ENCODE data around the gene ZNF75A.

ZNF75A gene

DNA sequence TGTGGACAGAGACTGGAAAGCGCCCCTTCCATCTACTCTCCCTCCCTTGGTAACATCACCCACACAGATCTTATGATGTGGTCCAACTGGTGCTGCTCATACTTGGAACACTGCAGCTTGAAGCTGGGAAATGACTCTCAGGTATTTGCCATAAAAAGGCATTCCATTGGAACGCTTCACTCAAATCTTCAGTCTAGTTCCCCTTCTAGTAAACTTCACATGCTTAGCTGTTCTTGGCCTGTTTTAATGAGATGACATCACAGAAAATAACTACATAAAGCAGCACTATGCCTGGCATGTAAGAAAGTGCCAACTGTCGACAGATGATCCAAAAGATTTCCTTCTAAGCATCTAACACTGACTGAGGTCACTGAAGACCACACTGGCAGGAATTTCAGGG, 12.7 kb upstream of the ZNF75A start:
- H3K79me2 ChIP-seq (ENCODE audit: control insufficient read depth, low read length) = peaks cover 61% of the 10 kb centered on the region
- H3K4me1 ChIP-seq (ENCODE audit: control insufficient read depth, low read length) = no peaks in the 10 kb centered on the region
- H3K4me2 ChIP-seq (ENCODE audit: low read length) = no peak overlapping the region
- no peak overlapping the region for H3K4me3 ChIP-seq (ENCODE audit: low read length)
- no peaks in the 10 kb centered on the region for H3K9me2 ChIP-seq (replicated peaks; ENCODE audit: control insufficient read depth, low read length)
- H4K20me1 ChIP-seq (ENCODE audit: control insufficient read depth, insufficient read depth, low read depth, low read length) = no peaks in the 10 kb centered on the region
- H3K27ac ChIP-seq (ENCODE audit: low read depth, low read length) = no peak overlapping the region
- no peaks in the 10 kb centered on the region for H3K27me3 ChIP-seq (ENCODE audit: control insufficient read depth, low read length)
- no peaks in the 10 kb centered on the region for H3F3A ChIP-seq (ENCODE audit: control insufficient read depth, insufficient read depth)
- H3K36me3 ChIP-seq (ENCODE audit: control insufficient read depth, low read length) = peaks cover 78% of the 10 kb centered on the region
- TF ChIP-seq EZH2phosphoT487 (IDR thresholded peaks at IDR 0.05; ENCODE audit: borderline replicate concordance, low read length) (no peak), CTCF (IDR thresholded peaks at IDR 0.05; ENCODE audit: low read depth, low read length, poor library complexity, severe bottlenecking) (no peak)
- peaks cover 66% of the 10 kb centered on the region for H3K9me3 ChIP-seq (ENCODE audit: control insufficient read depth, insufficient read depth, low read length)

DNA sequence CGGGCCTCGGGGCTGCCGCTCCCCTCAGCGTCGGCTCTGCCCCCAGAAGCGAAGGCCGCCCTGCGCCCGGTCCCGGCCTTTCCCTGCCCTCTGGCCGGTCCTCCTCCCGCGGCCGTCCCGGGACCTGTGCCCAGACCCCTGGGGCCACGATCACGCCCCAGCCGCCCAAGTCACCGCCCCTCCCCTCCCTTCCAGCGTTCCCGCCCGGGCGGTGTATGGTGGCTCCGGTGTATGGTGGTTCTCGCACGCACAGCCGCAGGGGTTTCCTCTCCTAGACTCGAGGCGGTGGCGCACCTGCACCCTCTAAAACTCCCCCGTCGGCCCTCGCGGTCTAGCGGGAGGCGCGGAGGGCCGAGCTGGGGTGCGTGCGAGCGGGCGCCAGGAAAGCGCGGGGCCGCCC, 10.1 kb upstream of the ZNF75A start:
- no peak overlapping the region for H3K27ac ChIP-seq (ENCODE audit: low read depth, low read length)
- H4K20me1 ChIP-seq (ENCODE audit: control insufficient read depth, insufficient read depth, low read depth, low read length) = no peaks in the 10 kb centered on the region
- H3K4me3 ChIP-seq (ENCODE audit: low read length) = no peak overlapping the region
- TF ChIP-seq CTCF (IDR thresholded peaks at IDR 0.05; ENCODE audit: low read depth, low read length, poor library complexity, severe bottlenecking) (no peak), EZH2phosphoT487 (IDR thresholded peaks at IDR 0.05; ENCODE audit: borderline replicate concordance, low read length) (no peak)
- peaks cover 52% of the 10 kb centered on the region for H3K9me3 ChIP-seq (ENCODE audit: control insufficient read depth, insufficient read depth, low read length)
- peaks cover 37% of the 10 kb centered on the region for H3K79me2 ChIP-seq (ENCODE audit: control insufficient read depth, low read length)
- no peak overlapping the region for H3K4me2 ChIP-seq (ENCODE audit: low read length)
- no peaks in the 10 kb centered on the region for H3K4me1 ChIP-seq (ENCODE audit: control insufficient read depth, low read length)
- no peaks in the 10 kb centered on the region for H3F3A ChIP-seq (ENCODE audit: control insufficient read depth, insufficient read depth)
- no peaks in the 10 kb centered on the region for H3K27me3 ChIP-seq (ENCODE audit: control insufficient read depth, low read length)
- no peaks in the 10 kb centered on the region for H3K9me2 ChIP-seq (replicated peaks; ENCODE audit: control insufficient read depth, low read length)
- H3K36me3 ChIP-seq (ENCODE audit: control insufficient read depth, low read length) = peaks cover 66% of the 10 kb centered on the region

DNA sequence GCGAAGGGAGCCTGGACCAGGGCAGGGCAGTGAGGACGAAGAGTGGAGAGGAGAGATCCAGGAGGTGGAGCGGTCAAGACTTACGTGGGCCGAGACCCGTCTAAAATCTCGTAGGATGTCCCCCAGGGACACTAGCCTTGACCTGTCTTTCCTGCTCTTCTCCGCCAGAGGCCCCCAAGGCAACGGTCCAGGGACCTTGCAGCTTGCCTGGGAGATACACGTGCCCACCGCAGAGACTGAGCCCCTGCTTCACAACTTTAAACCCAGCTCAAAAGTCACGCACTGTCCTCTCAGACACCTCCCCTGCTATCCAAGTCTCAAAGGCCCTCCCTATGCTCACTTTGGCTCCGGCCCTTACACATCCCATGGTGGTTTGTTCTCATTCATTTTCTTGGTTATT, 9.5 kb upstream of the ZNF75A start:
- Histone ChIP-seq H3K27ac (ENCODE audit: low read depth, low read length) (no peak overlapping the region), H3K9me2 (replicated peaks; ENCODE audit: control insufficient read depth, low read length) (no peaks in the 10 kb centered on the region), H3F3A (ENCODE audit: control insufficient read depth, insufficient read depth) (no peaks in the 10 kb centered on the region), H4K20me1 (ENCODE audit: control insufficient read depth, insufficient read depth, low read depth, low read length) (no peaks in the 10 kb centered on the region), H3K36me3 (ENCODE audit: control insufficient read depth, low read length) (peaks cover 66% of the 10 kb centered on the region), H3K4me1 (ENCODE audit: control insufficient read depth, low read length) (no peaks in the 10 kb centered on the region), H3K4me3 (ENCODE audit: low read length) (no peak overlapping the region), H3K9me3 (ENCODE audit: control insufficient read depth, insufficient read depth, low read length) (peaks cover 46% of the 10 kb centered on the region), H3K4me2 (ENCODE audit: low read length) (no peak overlapping the region), H3K79me2 (ENCODE audit: control insufficient read depth, low read length) (peaks cover 32% of the 10 kb centered on the region), H3K27me3 (ENCODE audit: control insufficient read depth, low read length) (no peaks in the 10 kb centered on the region)
- TF ChIP-seq CTCF (IDR thresholded peaks at IDR 0.05; ENCODE audit: low read depth, low read length, poor library complexity, severe bottlenecking) (no peak), EZH2phosphoT487 (IDR thresholded peaks at IDR 0.05; ENCODE audit: borderline replicate concordance, low read length) (no peak)
